Endothelial cell of umbilical vein (primary cell): ENCODE measurements around the gene TRPC3. TPM values are rescaled to one million over a fixed set of nuclear protein-coding genes. Genes with fewer than 3 reads are reported as not detected.

Experiments used
- BruUV-seq: library from RNA; stranded (reverse); fragments of 400-500 nt; replicated peaks from 2 replicates; lab custom pipeline; 2021; lab: Mats Ljungman, UMichigan
- CTCF ChIA-PET: fragments of 300-600, 350-600 bp; sonication (Branson Sonifier 250); formaldehyde crosslinking; loops from one replicate; lab custom pipeline; 2021; ENCODE audit warnings: antibody characterized with exemption, inconsistent platforms; lab: Charles Lee
- POLR2A ChIA-PET: fragments of 300-600, 350-600 bp; sonication (Branson Sonifier 250); formaldehyde crosslinking; loops from one replicate; lab custom pipeline; 2021; ENCODE audit warnings: antibody characterized with exemption, inconsistent platforms; lab: Charles Lee
- DNase-seq: peaks from one replicate; pipeline ENCODE4 v3.0.0-alpha.2; 2011; ENCODE audit warnings: low read depth, low spot score
- FAIRE-seq: peaks from 2 replicates; lab custom pipeline; 2011; peaks lifted over from hg19 to GRCh38; lab: Jason Lieb, UNC
- H2AFZ ChIP-seq: 2 replicates; pipeline ENCODE4 v1.6.0; 2012; ENCODE audit warnings: low read depth, low read length, control low read depth, inconsistent platforms
- H3K27ac ChIP-seq: 2 replicates; pipeline ENCODE4 v1.5.1; 2011; ENCODE audit warnings: low read depth, mild to moderate bottlenecking, control low read depth, low read length, moderate library complexity; ENCODE audit not compliant: insufficient read depth
- H3K27me3 ChIP-seq, 2 experiments: 2 replicates each; pipeline versions ENCODE4 v1.6.0 to v1.6.1; 2011; ENCODE audit warnings: low read length in 2 of 2, mixed read lengths in 1 of 2; ENCODE audit not compliant: control insufficient read depth in 2 of 2, insufficient read depth in 2 of 2
- H3K36me3 ChIP-seq, 2 experiments: 2 replicates in 1 of 2; 3 replicates in 1 of 2; pipeline ENCODE4 v1.5.1; 2011; ENCODE audit warnings: low read length in 2 of 2, mild to moderate bottlenecking in 1 of 2, moderate library complexity in 1 of 2; ENCODE audit not compliant: control insufficient read depth in 2 of 2, insufficient read depth in 2 of 2; ENCODE audit errors: extremely low read depth in 1 of 2
- H3K4me1 ChIP-seq: 3 replicates; pipeline ENCODE4 v1.5.1; 2011; ENCODE audit warnings: mild to moderate bottlenecking, low read length; ENCODE audit not compliant: control insufficient read depth, insufficient read depth; ENCODE audit errors: extremely low read depth
- H3K4me2 ChIP-seq: 2 replicates; pipeline ENCODE4 v1.6.1; 2011; ENCODE audit warnings: low read length, control low read depth, mixed read lengths; ENCODE audit not compliant: insufficient read depth
- H3K4me3 ChIP-seq, 3 experiments: fragments of 200-600 bp in 1 of 3; sonication (generic), shearing (Covaris generic) in 1 of 3; replicated peaks in 1 of 3; 2 replicates each; pipeline ENCODE4 v1.5.1; 2011 to 2016; ENCODE audit warnings: control low read depth in 3 of 3, low read length in 3 of 3, mild to moderate bottlenecking in 2 of 3, inconsistent platforms in 1 of 3, low read depth in 1 of 3, moderate library complexity in 1 of 3; ENCODE audit not compliant: insufficient read depth in 1 of 3
- H3K79me2 ChIP-seq: 2 replicates; pipeline ENCODE4 v1.6.0; 2012; ENCODE audit warnings: low read length, inconsistent platforms; ENCODE audit not compliant: control insufficient read depth, insufficient read depth
- H3K9ac ChIP-seq: replicated peaks from 2 replicates; pipeline ENCODE3; 2011; ENCODE audit warnings: low read length, control low read depth; ENCODE audit not compliant: insufficient read depth; ENCODE audit errors: extremely low read depth
- H3K9me1 ChIP-seq: replicated peaks from 3 replicates; pipeline ENCODE4 v1.6.0; 2011; ENCODE audit warnings: mild to moderate bottlenecking, low read length; ENCODE audit not compliant: control insufficient read depth, insufficient read depth; ENCODE audit errors: extremely low read depth
- H3K9me3 ChIP-seq: replicated peaks from 2 replicates; pipeline ENCODE4 v1.5.1; 2012; ENCODE audit warnings: low read length, inconsistent platforms; ENCODE audit not compliant: control insufficient read depth, insufficient read depth
- H4K20me1 ChIP-seq: replicated peaks from 2 replicates; pipeline ENCODE3; 2011; ENCODE audit warnings: mild to moderate bottlenecking, low read length; ENCODE audit not compliant: control insufficient read depth, insufficient read depth; ENCODE audit errors: extremely low read depth
- EZH2 ChIP-seq: IDR thresholded peaks from 2 replicates; pipeline ENCODE4 v1.6.1; 2012; ENCODE audit warnings: borderline replicate concordance, low read depth, mild to moderate bottlenecking, moderate library complexity, low read length, inconsistent platforms; ENCODE audit not compliant: severe bottlenecking
- FOS ChIP-seq: IDR thresholded peaks from 2 replicates; pipeline ENCODE4 v1.6.1; 2011; ENCODE audit warnings: mild to moderate bottlenecking, low read length, moderate library complexity, borderline replicate concordance; ENCODE audit not compliant: insufficient read depth
- GATA2 ChIP-seq: IDR thresholded peaks from 2 replicates; pipeline ENCODE4 v1.7.0; 2011; ENCODE audit warnings: low read depth, mild to moderate bottlenecking, moderate library complexity, mixed read lengths, low read length; ENCODE audit not compliant: insufficient read length, insufficient read depth
- JUN ChIP-seq: IDR thresholded peaks from 2 replicates; pipeline ENCODE4 v1.6.1; 2011; ENCODE audit warnings: borderline replicate concordance, low read depth; ENCODE audit not compliant: insufficient read length, insufficient read depth
- MYC ChIP-seq: IDR thresholded peaks from one replicate; pipeline ENCODE4 v1.6.1; 2011; ENCODE audit warnings: mild to moderate bottlenecking, low read depth, low read length
- POLR2A ChIP-seq: IDR thresholded peaks from 2 replicates; pipeline ENCODE4 v1.6.1; 2012; ENCODE audit warnings: low read depth, mild to moderate bottlenecking, control low read depth, low read length
- POLR2AphosphoS5 ChIP-seq: IDR thresholded peaks from 2 replicates; pipeline ENCODE4 v1.6.1; 2012; ENCODE audit warnings: low read depth, mild to moderate bottlenecking, control low read depth, low read length, moderate library complexity; ENCODE audit not compliant: insufficient read depth
- dilution Hi-C: fragments of 300-500 bp; cut with MboI; formaldehyde crosslinking; loops from one replicate; pipeline ENCODE4 v1.15.0; 2019; ENCODE audit warnings: low sequenced_read_pairs; ENCODE audit not compliant: extremely low pct_ligation_motif_present
- intact Hi-C: fragments of 100-400 bp; cut with micrococcal nuclease; formaldehyde crosslinking; loops from one replicate; pipeline ENCODE4 v1.10.0; 2022
- polyA plus RNA-seq, 4 experiments: library from polyadenylated mRNA; depleted of rRNA in 3 of 4; stranded (reverse) in 3 of 4; unstranded in 1 of 4; fragments of >200 nt; gene quantifications; 2 replicates each; pipeline versions ENCODE4 v1.2.1 to v1.2.3, GENCODE V29; 2011 to 2012; ENCODE audit warnings: missing spikeins in 1 of 4
- total RNA-seq: library from RNA; stranded (reverse); gene quantifications from 2 replicates; pipeline ENCODE4 v1.2.3, GENCODE V29; 2021
- TF ChIP-seq, protein P1 (sequence below): IDR thresholded peaks from 2 replicates; pipeline ENCODE4 v1.6.1; 2011; ENCODE audit not compliant: insufficient read depth, insufficient read length
- TF ChIP-seq, protein P2 (sequence below), 2 donors: IDR thresholded peaks; 1 replicate in 1 of 2; 2 replicates in 1 of 2; pipeline ENCODE4 v1.5.1; 2011; ENCODE audit warnings: low read length in 2 of 2, mild to moderate bottlenecking in 2 of 2, moderate library complexity in 2 of 2, control low read depth in 1 of 2, inconsistent platforms in 1 of 2, low read depth in 1 of 2; ENCODE audit not compliant: insufficient read depth in 1 of 2; ENCODE audit errors: extremely low read depth in 1 of 2

Gene TRPC3
- total and polyA plus RNA-seq, 2 donors (not counting 3 experiments of a cell fraction or from before 2014, with no cell fraction given), result not detected

DNA sequence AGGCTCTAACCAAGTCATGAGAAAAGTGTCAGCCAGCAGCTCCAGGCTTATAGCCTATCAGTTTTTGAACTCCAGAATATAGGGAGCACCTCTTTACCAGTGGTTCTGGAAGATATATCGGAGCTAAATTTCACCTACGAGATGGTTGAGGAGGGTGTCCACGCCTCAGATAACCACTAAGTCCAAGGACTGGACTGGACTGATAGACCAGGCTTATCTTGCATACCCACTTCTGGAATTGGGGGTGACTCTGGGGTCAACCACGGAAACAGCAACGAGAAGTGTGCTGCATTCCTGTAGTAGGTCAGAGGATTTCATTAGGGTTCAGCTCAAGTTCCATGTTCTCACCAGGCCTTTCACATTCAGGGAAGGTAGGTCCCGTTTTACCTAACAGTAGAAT is 38.6 kb upstream of the TRPC3 start:
- ChIA-PET CTCF (interaction anchor here (1.1 to 1.6 kb wide), 3 partner anchors 10 to 90 kb away, joined by 3 to 5 read pairs (median 3); no protein-coding TSS in a partner anchor), POLR2A (no interaction called here)
- H3K79me2 ChIP-seq, result no peaks in the 10 kb centered on the region
- H3K9ac ChIP-seq, result no peak overlapping the region
- intact Hi-C loops, result no loop called here
- no peaks in the 10 kb centered on the region for H3K36me3 ChIP-seq
- no peak overlapping the region for H3K27ac ChIP-seq
- no peaks in the 10 kb centered on the region for H3K4me1 ChIP-seq
- no peaks in the 10 kb centered on the region for H3K9me3 ChIP-seq
- TF ChIP-seq, protein P1, sequence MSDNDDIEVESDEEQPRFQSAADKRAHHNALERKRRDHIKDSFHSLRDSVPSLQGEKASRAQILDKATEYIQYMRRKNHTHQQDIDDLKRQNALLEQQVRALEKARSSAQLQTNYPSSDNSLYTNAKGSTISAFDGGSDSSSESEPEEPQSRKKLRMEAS, result no peak
- no peak for TF ChIP-seq POLR2AphosphoS5
- no peak for TF ChIP-seq GATA2
- TF ChIP-seq MYC, result no peak
- TF ChIP-seq EZH2, result no peak
- no peak for TF ChIP-seq JUN
- no peak for TF ChIP-seq POLR2A
- TF ChIP-seq, protein P2, sequence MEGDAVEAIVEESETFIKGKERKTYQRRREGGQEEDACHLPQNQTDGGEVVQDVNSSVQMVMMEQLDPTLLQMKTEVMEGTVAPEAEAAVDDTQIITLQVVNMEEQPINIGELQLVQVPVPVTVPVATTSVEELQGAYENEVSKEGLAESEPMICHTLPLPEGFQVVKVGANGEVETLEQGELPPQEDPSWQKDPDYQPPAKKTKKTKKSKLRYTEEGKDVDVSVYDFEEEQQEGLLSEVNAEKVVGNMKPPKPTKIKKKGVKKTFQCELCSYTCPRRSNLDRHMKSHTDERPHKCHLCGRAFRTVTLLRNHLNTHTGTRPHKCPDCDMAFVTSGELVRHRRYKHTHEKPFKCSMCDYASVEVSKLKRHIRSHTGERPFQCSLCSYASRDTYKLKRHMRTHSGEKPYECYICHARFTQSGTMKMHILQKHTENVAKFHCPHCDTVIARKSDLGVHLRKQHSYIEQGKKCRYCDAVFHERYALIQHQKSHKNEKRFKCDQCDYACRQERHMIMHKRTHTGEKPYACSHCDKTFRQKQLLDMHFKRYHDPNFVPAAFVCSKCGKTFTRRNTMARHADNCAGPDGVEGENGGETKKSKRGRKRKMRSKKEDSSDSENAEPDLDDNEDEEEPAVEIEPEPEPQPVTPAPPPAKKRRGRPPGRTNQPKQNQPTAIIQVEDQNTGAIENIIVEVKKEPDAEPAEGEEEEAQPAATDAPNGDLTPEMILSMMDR (IDR thresholded peaks at IDR 0.05; ENCODE audit: extremely low read depth in 1 of 2, insufficient read depth in 1 of 2, low read depth in 1 of 2, low read length in 2 of 2), result no peak
- TF ChIP-seq FOS, result no peak
- no peaks in the 10 kb centered on the region for H3K9me1 ChIP-seq
- FAIRE-seq (no peak), DNase-seq (no peak)
- no peaks in the 10 kb centered on the region for H4K20me1 ChIP-seq
- dilution Hi-C loops, result no loop called here
- no peak overlapping the region for H3K4me2 ChIP-seq
- H3K27me3 ChIP-seq, result peaks cover 0 to 14% of the 10 kb centered on the region in 2 experiments
- no TSS peak for BruUV-seq
- H2AFZ ChIP-seq, result no peak overlapping the region
- H3K4me3 ChIP-seq, result no peak overlapping the region
